ENCODE data around the gene PCSK4. TPM values are rescaled to one million over a fixed set of nuclear protein-coding genes. Genes with fewer than 3 reads are reported as not detected.

Gene PCSK4
- total and polyA plus RNA-seq, 2 of the 13 experiments (the other 11 are each of a cell fraction or from before 2014, with no cell fraction given) = 2.0 to 2.7 TPM

DNA sequence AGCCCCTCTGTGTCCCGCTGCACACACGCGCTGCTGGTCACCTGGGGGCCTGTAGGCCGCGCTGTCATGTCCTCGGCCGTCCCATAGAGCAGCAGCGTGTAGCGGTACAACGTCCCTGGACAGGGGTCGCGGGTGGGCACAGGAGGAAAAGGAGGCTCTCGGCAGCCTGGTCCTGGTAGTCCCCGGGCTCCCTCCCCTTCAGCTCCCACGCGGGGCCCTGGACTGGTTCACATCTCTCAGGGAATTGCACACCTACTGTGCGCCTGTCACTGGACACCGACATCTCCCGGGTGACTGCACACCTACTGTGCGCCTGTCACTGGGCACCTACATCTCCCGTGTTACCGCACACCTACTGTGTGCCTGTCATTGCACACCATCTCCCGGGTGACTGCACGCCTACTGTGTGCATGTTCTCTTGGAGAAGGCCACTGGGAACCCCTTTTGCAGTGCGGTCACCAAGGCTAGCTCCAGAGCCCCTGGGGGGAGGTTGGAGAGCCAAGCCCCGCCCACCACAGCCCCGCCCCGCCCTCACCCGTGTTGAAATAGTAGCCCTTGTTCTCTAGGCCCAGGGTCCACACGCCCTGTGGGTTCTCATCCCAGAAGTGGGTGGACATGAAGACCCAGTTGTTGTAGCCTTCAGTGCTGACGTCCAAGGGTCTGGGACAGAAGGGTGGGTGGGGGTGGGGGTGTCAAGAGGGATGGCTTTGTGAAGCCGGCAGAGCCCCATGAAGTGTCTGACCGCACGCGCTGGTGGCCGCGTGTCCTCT, 7.6 kb downstream of the PCSK4 start:
- POLR2A ChIA-PET = interaction anchor here (2.7 kb wide), 1 partner anchor 9 kb away, joined by 29 read pairs; the partner anchor contains the start of gene REEP6
- no TSS peak for BruUV-seq (replicated peaks)
- TF ChIP-seq HNRNPUL1 (IDR thresholded peaks at IDR 0.05; ENCODE audit: low read depth, low read length) (no peak), GLI4 (CRISPR knock-in tag; IDR thresholded peaks at IDR 0.05; ENCODE audit: borderline replicate concordance) (no peak), ZNF687 (CRISPR knock-in tag; IDR thresholded peaks at IDR 0.05) (0 out of 2 replicates have a peak, but pooled peaks have one; percentile 28), PITX1 (CRISPR knock-in tag; IDR thresholded peaks at IDR 0.05) (no peak), SSRP1 (CRISPR knock-in tag; IDR thresholded peaks at IDR 0.05) (no peak), ZBTB40 (IDR thresholded peaks at IDR 0.05) (no peak), ZBTB40 (CRISPR knock-in tag; IDR thresholded peaks at IDR 0.05) (no peak)
- TF ChIP-seq, protein P1, sequence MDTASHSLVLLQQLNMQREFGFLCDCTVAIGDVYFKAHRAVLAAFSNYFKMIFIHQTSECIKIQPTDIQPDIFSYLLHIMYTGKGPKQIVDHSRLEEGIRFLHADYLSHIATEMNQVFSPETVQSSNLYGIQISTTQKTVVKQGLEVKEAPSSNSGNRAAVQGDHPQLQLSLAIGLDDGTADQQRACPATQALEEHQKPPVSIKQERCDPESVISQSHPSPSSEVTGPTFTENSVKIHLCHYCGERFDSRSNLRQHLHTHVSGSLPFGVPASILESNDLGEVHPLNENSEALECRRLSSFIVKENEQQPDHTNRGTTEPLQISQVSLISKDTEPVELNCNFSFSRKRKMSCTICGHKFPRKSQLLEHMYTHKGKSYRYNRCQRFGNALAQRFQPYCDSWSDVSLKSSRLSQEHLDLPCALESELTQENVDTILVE (CRISPR knock-in tag; IDR thresholded peaks at IDR 0.05) = no peak

More for the DNA sequence above, 7.6 kb downstream of the PCSK4 start:
- peak overlapping the region; percentile 40 for H3K27ac ChIP-seq (ENCODE audit: extremely low read length, insufficient read depth, low read length)
- H3K4me2 ChIP-seq (ENCODE audit: low read depth, low read length) = no peak overlapping the region
- WGBS (ENCODE audit: low lambda C conversion rate) = 92% methylated on average over 26 of the region's 37 CpGs
- DNase-seq (ENCODE audit: low spot score) = peak; percentile 35
- intact Hi-C loops (cut with micrococcal nuclease; ENCODE audit: unreplicated experiment) (no loop called here), in situ Hi-C loops (cut with HindIII; ENCODE audit: extremely low pct_ligation_motif_present, low pct_unique_long_range_greater_than_20kb) (no loop called here)
- peaks cover 40% of the 10 kb centered on the region for H3K4me1 ChIP-seq (ENCODE audit: insufficient read depth, low read length)
- H3K4me3 ChIP-seq (replicated peaks in 1 of 3; ENCODE audit: insufficient read depth in 1 of 3, low read depth in 2 of 3, low read length in 3 of 3) = no peak overlapping the region
- ATAC-seq = no peak
- 0 out of 2 replicates have a peak, but pooled peaks cover 3% of the 10 kb centered on the region for H4K20me1 ChIP-seq (ENCODE audit: insufficient read depth, low read length)
- H3K9ac ChIP-seq (ENCODE audit: insufficient read depth, low read depth, low read length) = no peak overlapping the region
- peaks cover 9% of the 10 kb centered on the region for H3K79me2 ChIP-seq (ENCODE audit: insufficient read depth, low read length)
- H3K27me3 ChIP-seq (ENCODE audit: control insufficient read depth in 1 of 2, insufficient read depth in 2 of 2, low read length in 2 of 2) = no peaks in the 10 kb centered on the region
- no peaks in the 10 kb centered on the region for H3K36me3 ChIP-seq (replicated peaks in 1 of 2; ENCODE audit: control insufficient read depth in 1 of 2, insufficient read depth in 2 of 2, low read length in 2 of 2)
- no peaks in the 10 kb centered on the region for H3K9me3 ChIP-seq (ENCODE audit: low read length)
- FAIRE-seq = no peak
- CTCF ChIA-PET (ENCODE audit: low intra/inter-chr PET ratio, low total read pairs) = no interaction called here
- no peak overlapping the region for H2AFZ ChIP-seq (ENCODE audit: low read length)

All from HepG2 (cell line).